Activated CD4-positive, alpha-beta T cell treated with anti-CD3 and anti-CD28 coated beads, Interleukin-2, amount 50 U/mL, for 16 hours (primary cell): ENCODE results near the gene SCN4B.

Source experiments
- DNase-seq: peaks from one replicate; pipeline ENCODE4 v3.0.0-alpha.2; 2020

Gene SCN4B

GRCh38 chr11:118128310-118128709, 24.3 kb downstream of the SCN4B start:
- no peak for DNase-seq

- DNase-seq = peak; percentile 6
Observed at GRCh38 chr11:118126082-118126838, 26.4 kb downstream of the SCN4B start.

- DNase-seq = no peak
Observed at GRCh38 chr11:118124929-118125535, 27.6 kb downstream of the SCN4B start.

DNA sequence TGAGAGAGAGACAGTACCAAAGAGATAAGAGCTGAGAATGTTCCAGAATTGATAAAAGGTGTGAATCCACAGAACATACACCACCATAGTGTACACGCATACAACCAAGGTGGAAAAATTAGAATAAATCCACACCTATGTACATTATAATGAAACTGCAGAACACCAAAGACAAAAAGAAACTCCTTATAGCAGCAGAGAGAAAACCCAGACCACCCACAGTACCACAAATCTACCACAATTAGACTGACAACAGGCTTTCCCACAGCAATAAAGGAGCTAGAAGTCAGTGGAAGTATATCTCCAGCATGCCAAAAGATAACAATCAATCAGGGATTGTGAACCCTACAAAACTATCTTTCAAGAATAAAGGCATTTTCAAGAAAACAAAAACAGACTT, 31.8 kb downstream of the SCN4B start:
- DNase-seq = no peak

DNA sequence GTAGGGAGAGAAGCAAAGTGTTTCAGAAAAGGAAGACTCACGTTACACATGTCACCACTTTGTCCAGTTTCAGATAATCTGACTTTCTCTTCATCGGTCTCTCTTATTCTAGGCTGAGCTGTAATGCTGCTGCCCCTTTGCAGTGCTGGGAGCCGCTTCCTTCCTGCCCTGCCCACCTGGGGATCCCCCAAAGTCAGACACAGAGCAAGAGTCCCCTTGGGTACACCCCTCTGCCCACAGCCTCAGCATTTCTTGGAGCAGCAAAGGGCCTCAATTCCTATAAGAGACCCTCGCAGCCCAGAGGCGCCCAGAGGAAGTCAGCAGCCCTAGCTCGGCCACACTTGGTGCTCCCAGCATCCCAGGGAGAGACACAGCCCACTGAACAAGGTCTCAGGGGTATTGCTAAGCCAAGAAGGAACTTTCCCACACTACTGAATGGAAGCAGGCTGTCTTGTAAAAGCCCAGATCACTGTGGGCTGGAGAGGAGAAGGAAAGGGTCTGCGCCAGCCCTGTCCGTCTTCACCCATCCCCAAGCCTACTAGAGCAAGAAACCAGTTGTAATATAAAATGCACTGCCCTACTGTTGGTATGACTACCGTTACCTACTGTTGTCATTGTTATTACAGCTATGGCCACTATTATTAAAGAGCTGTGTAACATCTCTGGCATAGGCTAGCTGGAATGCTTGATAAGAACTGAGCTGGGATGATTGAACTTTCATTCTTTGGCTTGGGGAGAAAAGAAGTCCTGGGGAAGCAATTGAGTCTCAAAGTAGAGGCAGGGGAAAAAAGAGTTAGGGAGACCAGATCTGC, 34.6 kb downstream of the SCN4B start:
- DNase-seq = no peak

- no peak for DNase-seq
Observed at GRCh38 chr11:118115048-118115447, 37.6 kb downstream of the SCN4B start.

DNA sequence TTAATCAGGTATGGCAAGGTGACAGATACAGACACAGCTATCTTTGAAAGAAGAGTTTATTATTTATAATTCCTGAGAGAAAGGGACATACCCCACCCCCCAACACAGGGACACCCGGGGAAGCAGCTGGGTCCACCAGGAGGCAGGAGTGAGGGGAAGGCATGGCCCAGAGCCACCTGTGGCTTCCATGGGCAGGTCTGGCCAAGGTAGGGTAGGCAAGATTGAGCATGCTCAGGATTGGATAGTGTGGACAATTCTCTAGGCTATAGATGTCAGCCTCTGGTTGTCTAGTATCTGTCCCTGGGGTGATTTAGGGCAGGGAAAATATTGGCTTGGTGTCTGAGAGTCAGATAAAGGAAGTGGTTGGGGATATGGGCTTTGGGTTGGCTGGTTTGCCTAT, 38.4 kb downstream of the SCN4B start:
- DNase-seq = no peak

DNA sequence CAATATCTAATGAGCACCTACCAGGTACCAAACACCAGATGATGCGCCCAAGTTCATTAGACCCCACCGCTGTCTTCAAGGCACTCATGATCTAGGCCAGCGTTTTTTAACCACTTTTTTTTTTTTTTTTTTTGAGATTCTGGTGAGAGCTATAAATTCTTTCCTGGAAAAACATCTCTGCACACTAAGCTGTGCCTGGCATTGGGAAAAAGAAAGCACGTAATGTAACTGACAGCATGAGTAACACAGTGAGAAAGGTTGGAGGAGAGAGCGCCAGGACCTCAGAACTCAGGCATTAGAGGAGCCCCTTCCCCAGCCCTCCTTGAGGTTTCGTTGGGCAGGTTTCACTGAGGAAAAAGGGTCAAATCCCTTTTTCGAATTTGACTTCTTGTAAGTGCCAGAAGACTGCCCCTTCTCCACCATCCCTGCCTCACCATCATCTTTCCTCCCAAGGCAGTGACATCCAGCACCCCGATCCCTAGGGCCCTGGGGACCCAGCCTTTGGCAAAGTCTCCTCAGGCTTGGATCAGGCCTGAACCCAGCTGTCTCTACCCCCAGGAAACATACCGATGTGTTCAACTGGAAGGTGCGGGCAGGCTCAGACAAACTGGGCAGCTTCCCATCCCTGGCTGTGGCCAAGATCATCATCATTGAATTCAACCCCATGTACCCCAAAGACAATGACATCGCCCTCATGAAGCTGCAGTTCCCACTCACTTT, 39.8 kb downstream of the SCN4B start:
- DNase-seq = no peak

DNA sequence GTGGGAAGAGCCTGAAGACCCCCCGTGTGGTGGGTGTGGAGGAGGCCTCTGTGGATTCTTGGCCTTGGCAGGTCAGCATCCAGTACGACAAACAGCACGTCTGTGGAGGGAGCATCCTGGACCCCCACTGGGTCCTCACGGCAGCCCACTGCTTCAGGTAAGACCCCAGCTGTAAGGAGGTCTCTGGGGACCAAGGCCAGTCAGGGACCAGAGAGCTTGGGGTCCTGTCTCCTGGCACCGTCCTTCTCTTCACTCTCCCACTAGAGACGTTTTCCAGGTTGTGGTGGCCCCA, 40.9 kb downstream of the SCN4B start:
- DNase-seq = no peak

- no peak for DNase-seq
Observed at GRCh38 chr11:118111019-118111743, 41.4 kb downstream of the SCN4B start.

DNA sequence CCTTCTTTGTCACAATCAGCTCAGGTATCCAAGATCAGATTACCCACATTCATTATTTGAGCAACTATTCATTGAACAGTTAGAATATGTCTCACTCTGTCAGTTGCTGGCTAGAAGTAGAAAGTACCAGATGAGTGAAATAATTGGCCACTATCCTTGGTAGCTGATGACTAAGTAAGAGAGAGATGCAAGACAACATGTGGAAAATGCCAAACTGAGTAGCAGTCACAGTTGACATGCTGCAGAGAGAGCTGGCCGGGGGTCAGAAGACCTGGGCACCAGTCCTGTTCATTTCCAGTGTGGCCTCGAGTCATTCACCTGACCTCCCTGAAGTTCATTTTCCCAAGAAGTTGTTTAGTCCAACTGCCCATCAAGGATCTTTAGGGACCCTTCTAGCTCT, 43.4 kb downstream of the SCN4B start:
- DNase-seq = no peak

- no peak for DNase-seq
Observed at GRCh38 chr11:118108513-118108912, 44.1 kb downstream of the SCN4B start.

GRCh38 chr11:118106789-118107335, 45.8 kb downstream of the SCN4B start:
- no peak for DNase-seq

DNA sequence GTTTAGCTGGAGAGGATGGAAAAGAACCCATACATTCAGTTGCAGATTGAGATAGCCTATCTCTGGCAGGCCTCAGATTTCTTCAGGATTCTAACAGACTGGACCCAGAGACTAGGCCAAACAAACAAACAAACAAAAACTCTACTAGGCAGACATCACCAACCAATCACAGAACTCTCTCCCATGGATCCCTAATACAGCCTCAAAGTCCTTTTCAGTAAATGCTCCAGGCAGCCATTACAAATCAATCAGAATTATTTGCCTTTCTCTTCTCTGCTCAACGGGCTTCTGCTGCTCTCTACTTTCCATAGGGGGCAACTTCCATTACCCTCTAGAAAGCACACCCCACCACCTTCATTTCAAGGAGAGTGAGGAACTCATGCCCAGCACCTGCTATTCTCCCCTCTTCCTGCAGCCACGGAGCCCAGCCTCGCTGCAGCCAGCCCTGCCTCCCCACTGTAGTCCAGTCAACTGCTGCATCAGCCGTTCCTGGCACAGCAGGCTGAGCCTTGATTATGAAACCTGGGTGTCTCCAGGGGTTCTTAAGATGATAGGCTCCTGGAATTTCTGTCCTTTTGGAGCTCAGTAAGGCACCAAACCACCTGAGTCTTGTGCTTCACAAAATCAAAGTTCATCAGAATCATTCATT, 46.8 kb downstream of the SCN4B start:
- no peak for DNase-seq

- DNase-seq = no peak
Observed at GRCh38 chr11:118104491-118104890, 48.1 kb downstream of the SCN4B start.

GRCh38 chr11:118102721-118103261, 49.8 kb downstream of the SCN4B start:
- DNase-seq = no peak

DNA sequence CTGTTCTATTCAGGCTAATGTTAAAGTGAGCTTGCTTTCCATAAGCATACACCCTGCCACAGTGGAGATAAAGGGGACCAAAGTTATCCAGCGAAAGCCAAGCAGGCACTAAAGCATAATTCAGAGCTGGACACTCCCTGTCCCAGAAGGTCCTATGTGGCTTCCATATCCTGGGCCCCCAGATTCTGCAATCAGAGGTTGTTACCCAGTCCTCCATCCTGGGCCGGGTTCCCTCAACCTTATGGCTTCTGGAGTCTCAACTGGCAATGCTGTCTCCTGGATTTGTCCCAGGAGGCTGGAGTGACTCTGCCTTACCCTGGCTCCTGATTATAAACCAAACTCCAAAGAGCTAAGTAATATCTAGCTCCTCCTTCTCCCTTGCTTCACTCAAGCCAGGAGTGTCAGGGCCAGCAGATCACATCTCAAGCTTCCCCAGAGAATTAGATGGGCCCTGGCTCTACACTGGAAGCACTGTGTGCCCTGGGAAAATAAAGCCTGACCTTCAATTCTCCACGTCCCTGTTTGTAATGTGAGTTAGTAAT, 51.9 kb downstream of the SCN4B start:
- no peak for DNase-seq

- no peak for DNase-seq
Observed at GRCh38 chr11:118099838-118100556, 52.6 kb downstream of the SCN4B start.

DNA sequence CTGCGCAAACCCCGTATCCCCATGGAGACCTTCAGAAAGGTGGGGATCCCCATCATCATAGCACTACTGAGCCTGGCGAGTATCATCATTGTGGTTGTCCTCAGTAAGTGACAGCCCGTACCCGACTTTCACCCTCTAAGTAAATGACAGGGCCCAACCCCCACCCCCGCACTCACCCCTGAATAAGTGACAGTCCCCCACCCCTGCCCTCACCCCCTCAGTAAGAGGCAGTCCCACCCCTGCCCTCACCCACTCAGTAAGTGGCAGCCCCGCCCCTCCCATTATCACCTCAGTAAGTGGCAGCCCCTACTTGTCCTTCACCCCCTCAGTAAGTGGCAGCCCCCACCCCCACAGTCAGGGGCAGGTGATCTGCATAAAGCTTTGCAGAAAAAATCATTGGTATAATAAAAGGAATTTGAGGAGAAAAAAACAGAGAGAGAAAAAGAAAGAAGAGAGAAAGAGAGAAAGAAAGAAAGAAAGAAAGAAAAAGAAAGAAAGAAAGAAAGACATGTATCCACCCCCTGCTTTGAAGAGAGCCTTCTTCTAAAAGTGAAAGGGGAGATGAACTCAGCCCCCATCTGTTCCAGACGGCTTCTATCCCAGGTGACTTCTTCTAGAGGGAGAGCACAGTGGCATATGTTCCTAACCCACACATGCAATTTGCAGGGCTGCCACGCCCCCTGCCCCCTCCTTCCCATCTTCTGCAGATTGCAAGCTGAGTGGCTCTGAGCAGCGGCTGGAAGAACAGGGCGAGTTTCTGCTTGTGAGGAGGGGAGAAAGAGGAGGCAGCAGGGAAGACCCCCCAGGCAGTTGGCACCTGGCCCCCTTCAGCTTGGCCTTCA, 53.4 kb downstream of the SCN4B start:
- DNase-seq = no peak

DNA sequence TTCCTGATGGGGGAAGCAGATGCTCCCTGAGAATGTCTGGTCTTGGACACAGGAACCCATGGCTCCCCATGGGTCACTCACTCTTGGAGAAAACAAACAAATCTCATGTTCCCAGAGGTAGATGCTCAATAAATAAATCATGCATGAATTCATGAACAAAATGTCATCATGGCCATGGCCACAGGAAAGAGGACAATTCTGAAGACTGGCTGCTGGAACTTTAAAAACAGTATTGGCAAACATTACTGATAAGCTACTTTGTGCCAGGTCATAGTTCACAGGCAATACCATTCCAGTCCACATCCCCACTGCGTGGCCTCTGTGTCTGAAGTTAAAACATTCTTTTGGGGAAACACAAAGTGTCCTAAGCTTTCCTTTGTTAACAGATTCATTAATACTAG, 56.7 kb downstream of the SCN4B start:
- no peak for DNase-seq
